NB4 (cell line): ENCODE measurements around the gene NSFL1C.
A peak's percentile ranks its signal among the peaks of the same experiment; 100 is the strongest.

Experiments
- DNase-seq: peaks from one replicate; pipeline ENCODE4 v3.0.0; 2010; ENCODE audit warnings: low read depth
- H3K4me3 ChIP-seq: one replicate; pipeline ENCODE4 v1.5.1; 2011; ENCODE audit warnings: mild to moderate bottlenecking, low read depth, low read length, moderate library complexity
- CTCF ChIP-seq: IDR thresholded peaks from one replicate; pipeline ENCODE4 v1.5.1; 2012; ENCODE audit warnings: low read depth, low read length
- MAX ChIP-seq: IDR thresholded peaks from 2 replicates; pipeline ENCODE4 v1.6.1; 2011; ENCODE audit warnings: low read depth, low read length
- MYC ChIP-seq: IDR thresholded peaks from 2 replicates; pipeline ENCODE4 v1.6.1; 2011; ENCODE audit warnings: low read depth, low read length
- POLR2A ChIP-seq: IDR thresholded peaks from 2 replicates; pipeline ENCODE4 v1.6.1; 2011; ENCODE audit warnings: mild to moderate bottlenecking; ENCODE audit not compliant: insufficient read length; ENCODE audit errors: extremely low read depth

The NSFL1C gene

GRCh38 chr20:1479831-1480595, 13.4 kb upstream of the NSFL1C start:
- TF ChIP-seq POLR2A (no peak), MYC (no peak), CTCF (no peak), MAX (no peak)
- DNase-seq: no peak
- no peak overlapping the region for H3K4me3 ChIP-seq

GRCh38 chr20:1478566-1478965, 11.9 kb upstream of the NSFL1C start:
- TF ChIP-seq CTCF (no peak), POLR2A (no peak), MAX (no peak), MYC (no peak)
- no peak overlapping the region for H3K4me3 ChIP-seq
- no peak for DNase-seq

- H3K4me3 ChIP-seq: no peak overlapping the region
- no peak for DNase-seq
- TF ChIP-seq MAX: no peak
- no peak for TF ChIP-seq POLR2A
- no peak for TF ChIP-seq CTCF
- no peak for TF ChIP-seq MYC
Measured at GRCh38 chr20:1477896-1478490, 11.3 kb upstream of the NSFL1C start.

GRCh38 chr20:1474817-1475603, 8.4 kb upstream of the NSFL1C start:
- DNase-seq: peak; percentile 54
- TF ChIP-seq MYC (no peak), POLR2A (no peak), CTCF (peak; percentile 55)
- H3K4me3 ChIP-seq: no peak overlapping the region

- no peak overlapping the region for H3K4me3 ChIP-seq
- TF ChIP-seq CTCF (no peak), POLR2A (no peak)
- no peak for DNase-seq
Measured at GRCh38 chr20:1474325-1474724, 7.7 kb upstream of the NSFL1C start.
